Gastroesophageal sphincter (tissue), 4 donors: ENCODE results near the gene GRM8. TPM values are rescaled to one million over a fixed set of nuclear protein-coding genes. Genes with fewer than 3 reads are reported as not detected.

Experiments
- ATAC-seq: fragments of 150-250 bp; one replicate; pipeline ENCODE4 v1.9.1; 2016; ENCODE audit warnings: mild to moderate bottlenecking, moderate library complexity
- H3K27ac ChIP-seq, 4 donors: fragments of 200-600 bp; sonication (generic) in 3 of 4; 1 replicate in 3 of 4; 2 replicates in 1 of 4; pipeline ENCODE4 v1.5.1; 2016 to 2019
- H3K27me3 ChIP-seq: fragments of 200-600 bp; sonication (generic); one replicate; pipeline ENCODE4 v1.5.1; 2019
- H3K36me3 ChIP-seq, 2 donors: fragments of 200-600 bp; sonication (generic); one replicate each; pipeline ENCODE4 v1.5.1; 2019; ENCODE audit warnings: control low read depth in 1 of 2
- H3K4me1 ChIP-seq, 3 donors: fragments of 200-600 bp; sonication (generic); 1 replicate in 2 of 3; 2 replicates in 1 of 3; pipeline ENCODE4 v1.5.1; 2016 to 2019; ENCODE audit warnings: control low read depth in 2 of 3
- H3K4me3 ChIP-seq, 2 donors: fragments of 200-600 bp; sonication (generic); one replicate each; pipeline ENCODE4 v1.5.1; 2019; ENCODE audit warnings: mild to moderate bottlenecking in 1 of 2, moderate library complexity in 1 of 2
- H3K9me3 ChIP-seq, 3 donors: fragments of 200-600 bp; sonication (generic); one replicate each; pipeline ENCODE4 v1.5.1; 2017 to 2019; ENCODE audit warnings: control low read depth in 2 of 3
- EP300 ChIP-seq: sonication (generic); formaldehyde crosslinking; IDR thresholded peaks from one replicate; pipeline ENCODE4 v1.6.1; 2017; ENCODE audit warnings: antibody characterized with exemption, mild to moderate bottlenecking
- POLR2A ChIP-seq, 2 donors: fragments of 450-650 bp; IDR thresholded peaks; one replicate each; pipeline ENCODE4 v1.6.1; 2017; ENCODE audit warnings: antibody characterized with exemption in 2 of 2, mild to moderate bottlenecking in 2 of 2, moderate library complexity in 1 of 2
- POLR2AphosphoS5 ChIP-seq: sonication (generic); formaldehyde crosslinking; IDR thresholded peaks from one replicate; pipeline ENCODE4 v1.6.1; 2017; ENCODE audit warnings: antibody characterized with exemption
- WGBS, 2 donors: methylation state at CpG; one replicate each; pipeline ENCODE4 v1.1.5; 2018; ENCODE audit warnings: low coverage in 1 of 2; 5-methylcytosine and 5-hydroxymethylcytosine counted together
- total RNA-seq, 4 donors: library from RNA; depleted of rRNA; stranded (reverse); fragments of >200 nt; gene quantifications; one replicate each; pipeline ENCODE4 v1.1.0, GENCODE V29; 2016
- TF ChIP-seq, protein P1 (sequence below), 4 experiments: fragments of 200-600 bp in 2 of 4; fragments of 450-650 bp in 2 of 4; sonication (generic) in 1 of 4; IDR thresholded peaks; one replicate each; pipeline ENCODE4 v1.5.1; 2017 to 2019; ENCODE audit warnings: antibody characterized with exemption in 4 of 4, mild to moderate bottlenecking in 2 of 4, moderate library complexity in 2 of 4

Gene GRM8
- total RNA-seq, 4 donors from 2014 or later, result 0.07 to 3.4 (median 0.93) TPM; not detected in 1

DNA sequence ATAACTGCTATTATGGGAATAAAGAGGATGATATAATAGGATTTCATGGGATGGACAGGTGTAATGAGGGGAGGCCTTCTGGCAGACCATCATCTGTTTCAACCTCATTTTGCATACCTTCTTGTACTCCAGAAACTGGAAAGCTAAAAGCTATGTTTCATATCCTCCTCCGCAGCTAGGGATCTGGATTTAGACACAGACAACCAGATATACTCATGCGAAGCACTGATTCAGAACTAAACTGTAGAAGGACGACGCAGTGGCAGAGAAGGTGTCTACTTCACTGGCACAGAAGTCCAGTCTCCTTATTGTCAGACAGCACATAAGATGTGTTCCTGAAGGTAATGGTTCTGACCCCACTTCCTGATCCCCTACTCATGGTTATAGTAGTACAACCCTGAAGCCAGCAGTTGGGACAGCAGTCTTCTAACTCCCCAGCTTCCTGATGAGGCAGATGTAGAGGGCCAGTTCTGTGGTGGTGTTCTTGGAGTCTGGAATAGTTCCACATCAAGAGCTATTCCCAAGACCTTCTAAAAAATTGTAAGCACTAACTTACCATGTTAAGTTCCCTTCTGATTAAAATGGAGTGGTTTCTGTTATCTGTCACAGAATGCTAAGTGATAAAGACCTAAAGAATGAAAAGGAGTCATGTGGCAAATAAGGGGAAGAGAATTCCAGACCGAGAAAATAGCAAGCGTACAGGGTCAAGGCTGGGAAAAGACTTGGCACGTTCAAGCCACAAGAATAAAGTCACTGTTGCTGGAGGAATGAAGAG, 550.3 kb downstream of the GRM8 start:
- WGBS, 2 donors, result 40 to 63% methylated on average over 1 to 5 of the region's 7 CpGs
- H3K9me3 ChIP-seq, result no peaks in the 10 kb centered on the region
- H3K4me3 ChIP-seq, result no peak overlapping the region
- no peaks in the 10 kb centered on the region for H3K27me3 ChIP-seq
- H3K36me3 ChIP-seq, result no peaks in the 10 kb centered on the region
- ATAC-seq, result no peak
- no peak overlapping the region for H3K27ac ChIP-seq
- TF ChIP-seq POLR2AphosphoS5 (no peak), EP300 (no peak), POLR2A (IDR thresholded peaks at IDR 0.05) (no peak)
- TF ChIP-seq, protein P1, sequence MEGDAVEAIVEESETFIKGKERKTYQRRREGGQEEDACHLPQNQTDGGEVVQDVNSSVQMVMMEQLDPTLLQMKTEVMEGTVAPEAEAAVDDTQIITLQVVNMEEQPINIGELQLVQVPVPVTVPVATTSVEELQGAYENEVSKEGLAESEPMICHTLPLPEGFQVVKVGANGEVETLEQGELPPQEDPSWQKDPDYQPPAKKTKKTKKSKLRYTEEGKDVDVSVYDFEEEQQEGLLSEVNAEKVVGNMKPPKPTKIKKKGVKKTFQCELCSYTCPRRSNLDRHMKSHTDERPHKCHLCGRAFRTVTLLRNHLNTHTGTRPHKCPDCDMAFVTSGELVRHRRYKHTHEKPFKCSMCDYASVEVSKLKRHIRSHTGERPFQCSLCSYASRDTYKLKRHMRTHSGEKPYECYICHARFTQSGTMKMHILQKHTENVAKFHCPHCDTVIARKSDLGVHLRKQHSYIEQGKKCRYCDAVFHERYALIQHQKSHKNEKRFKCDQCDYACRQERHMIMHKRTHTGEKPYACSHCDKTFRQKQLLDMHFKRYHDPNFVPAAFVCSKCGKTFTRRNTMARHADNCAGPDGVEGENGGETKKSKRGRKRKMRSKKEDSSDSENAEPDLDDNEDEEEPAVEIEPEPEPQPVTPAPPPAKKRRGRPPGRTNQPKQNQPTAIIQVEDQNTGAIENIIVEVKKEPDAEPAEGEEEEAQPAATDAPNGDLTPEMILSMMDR (IDR thresholded peaks at IDR 0.05), result no peak
- no peaks in the 10 kb centered on the region for H3K4me1 ChIP-seq

GRCh38 chr7:126700807-126701604, 551.7 kb downstream of the GRM8 start:
- TF ChIP-seq POLR2A (IDR thresholded peaks at IDR 0.05), result no peak
- TF ChIP-seq EP300, result no peak
- no peak for TF ChIP-seq POLR2AphosphoS5
- TF ChIP-seq, protein P1 (IDR thresholded peaks at IDR 0.05), result no peak
- no peaks in the 10 kb centered on the region for H3K27me3 ChIP-seq
- WGBS, 2 donors, result 7 to 14% methylated on average over 5 of the region's 5 CpGs
- no peaks in the 10 kb centered on the region for H3K9me3 ChIP-seq
- no peak overlapping the region for H3K4me3 ChIP-seq
- no peak for ATAC-seq
- H3K4me1 ChIP-seq, result no peaks in the 10 kb centered on the region
- H3K27ac ChIP-seq, result no peak overlapping the region
- H3K36me3 ChIP-seq, result no peaks in the 10 kb centered on the region

DNA sequence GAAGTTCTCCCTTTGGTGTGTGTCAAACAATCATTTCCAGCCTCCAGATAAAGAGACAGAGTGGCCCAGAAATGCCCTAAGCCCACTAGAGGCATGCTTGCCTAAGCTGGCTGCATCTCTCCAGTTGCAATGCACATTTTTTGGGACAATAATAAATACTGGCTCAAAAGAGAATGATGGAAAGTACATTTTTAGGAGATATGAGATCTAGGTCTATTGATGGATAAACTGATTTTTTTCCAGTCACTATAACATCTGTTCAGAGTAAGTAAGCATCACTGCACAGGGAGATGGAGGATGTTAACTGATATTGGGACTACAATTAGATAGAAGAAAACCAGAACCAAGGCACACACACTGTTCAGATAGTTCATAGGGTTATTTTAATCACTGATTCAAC, 553.0 kb downstream of the GRM8 start:
- no peak for ATAC-seq
- TF ChIP-seq, protein P1 (IDR thresholded peaks at IDR 0.05), result no peak
- TF ChIP-seq EP300, result no peak
- TF ChIP-seq POLR2A (IDR thresholded peaks at IDR 0.05), result no peak
- no peak for TF ChIP-seq POLR2AphosphoS5
- Histone ChIP-seq H3K4me1 (no peaks in the 10 kb centered on the region), H3K4me3 (no peak overlapping the region), H3K9me3 (no peaks in the 10 kb centered on the region), H3K36me3 (no peaks in the 10 kb centered on the region), H3K27me3 (no peaks in the 10 kb centered on the region), H3K27ac (no peak overlapping the region)

- H3K36me3 ChIP-seq, result no peaks in the 10 kb centered on the region
- no peaks in the 10 kb centered on the region for H3K4me1 ChIP-seq
- 13 to 33% methylated on average over 2 of the region's 2 CpGs for WGBS, 2 donors
- H3K27ac ChIP-seq, result no peak overlapping the region
- no peak overlapping the region for H3K4me3 ChIP-seq
- ATAC-seq, result no peak
- no peak for TF ChIP-seq EP300
- TF ChIP-seq, protein P1 (IDR thresholded peaks at IDR 0.05), result no peak
- no peak for TF ChIP-seq POLR2A (IDR thresholded peaks at IDR 0.05)
- no peak for TF ChIP-seq POLR2AphosphoS5
- no peaks in the 10 kb centered on the region for H3K27me3 ChIP-seq
- H3K9me3 ChIP-seq, result no peaks in the 10 kb centered on the region
Measured at GRCh38 chr7:126698909-126699308, 553.8 kb downstream of the GRM8 start.
